GM19239 (cell line): ENCODE data around the gene MSLN.
"Not testable (repeated sequence)": the region's sequence is repeated elsewhere in the genome, so short reads cannot be mapped to it uniquely, and the experiment has no call there.

Experiments used
- DNase-seq: peaks from one replicate; pipeline ENCODE4 v3.0.0; 2011; ENCODE audit warnings: low spot score; ENCODE audit not compliant: insufficient read length
- FAIRE-seq: peaks from 2 replicates; lab custom pipeline; 2011; peaks lifted over from hg19 to GRCh38; lab: Jason Lieb, UNC

MSLN gene

DNA sequence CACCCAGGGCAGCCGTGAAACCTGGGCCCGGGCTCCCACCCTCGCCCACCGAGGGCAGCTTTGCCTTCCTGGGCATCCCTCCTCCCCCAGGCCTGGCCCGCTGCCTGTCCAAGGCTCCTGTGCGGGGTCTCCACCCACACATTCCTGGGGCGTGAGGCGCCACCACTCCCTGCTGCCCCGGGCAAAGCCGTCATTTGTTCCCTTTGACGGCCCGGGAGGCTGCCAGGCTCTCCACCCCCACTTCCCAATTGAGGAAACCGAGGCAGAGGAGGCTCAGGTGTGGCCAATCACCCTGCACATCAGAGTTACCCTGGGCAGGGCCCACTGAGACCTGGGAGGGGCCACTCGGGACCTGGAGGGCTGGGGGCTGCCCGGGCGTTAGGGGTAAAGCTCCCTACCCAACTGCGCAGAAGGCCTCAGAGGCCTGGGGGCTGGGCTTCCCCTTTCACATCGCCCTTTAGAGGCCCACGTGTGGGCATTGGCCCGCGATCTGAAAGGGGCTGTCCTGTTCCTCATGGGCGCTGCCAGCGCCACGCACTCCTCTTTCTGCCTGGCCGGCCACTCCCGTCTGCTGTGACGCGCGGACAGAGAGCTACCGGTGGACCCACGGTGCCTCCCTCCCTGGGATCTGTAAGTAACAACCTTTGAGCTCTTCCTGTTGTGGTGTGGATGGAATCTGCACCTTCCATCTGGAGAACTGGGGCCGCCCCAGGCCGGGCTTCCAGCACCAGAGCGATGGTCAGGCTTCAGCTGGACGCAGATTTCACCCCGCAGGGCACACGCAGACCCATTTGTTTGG, at the start of gene MSLN:
TSS of gene MSLN (plus strand) at position 190 of the 799 bp plus-strand sequence. CDS start 1,947 bp downstream, outside the sequence.
- FAIRE-seq (no peak), DNase-seq (no peak)

GRCh38 chr16:711084-711483, 49.5 kb upstream of the MSLN start:
- FAIRE-seq (no peak), DNase-seq (no peak)

GRCh38 chr16:711548-712320, 48.8 kb upstream of the MSLN start:
- FAIRE-seq (no peak), DNase-seq (peak; percentile 98)

- not testable (repeated sequence) for FAIRE-seq
These were observed 47.7 kb upstream of the MSLN start for GRCh38 chr16:712740-713250.

DNA sequence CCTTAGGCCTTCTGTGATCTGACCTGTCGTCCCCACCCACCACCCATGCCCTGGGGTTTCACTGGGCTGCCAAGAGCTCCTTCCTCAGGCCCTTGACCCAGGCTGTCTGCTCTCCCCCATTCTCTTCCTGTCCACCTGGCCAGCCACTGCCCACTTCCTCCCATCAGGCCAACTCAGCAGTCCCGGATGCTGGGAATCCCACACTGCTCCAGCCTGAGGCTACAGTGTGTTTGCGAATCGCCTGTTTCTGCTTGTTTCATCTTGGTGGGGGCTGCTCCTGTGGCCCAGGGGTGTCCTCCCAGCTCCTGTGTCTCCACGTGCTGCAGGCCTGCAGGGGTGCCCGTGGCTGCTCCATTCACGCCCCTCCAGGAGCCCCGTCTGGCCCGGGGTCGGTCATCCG, 46.5 kb upstream of the MSLN start:
- no peak for FAIRE-seq
- DNase-seq: no peak

More at GRCh38 chr16:712740-713250, 47.7 kb upstream of the MSLN start:
- DNase-seq: not testable (repeated sequence)

DNA sequence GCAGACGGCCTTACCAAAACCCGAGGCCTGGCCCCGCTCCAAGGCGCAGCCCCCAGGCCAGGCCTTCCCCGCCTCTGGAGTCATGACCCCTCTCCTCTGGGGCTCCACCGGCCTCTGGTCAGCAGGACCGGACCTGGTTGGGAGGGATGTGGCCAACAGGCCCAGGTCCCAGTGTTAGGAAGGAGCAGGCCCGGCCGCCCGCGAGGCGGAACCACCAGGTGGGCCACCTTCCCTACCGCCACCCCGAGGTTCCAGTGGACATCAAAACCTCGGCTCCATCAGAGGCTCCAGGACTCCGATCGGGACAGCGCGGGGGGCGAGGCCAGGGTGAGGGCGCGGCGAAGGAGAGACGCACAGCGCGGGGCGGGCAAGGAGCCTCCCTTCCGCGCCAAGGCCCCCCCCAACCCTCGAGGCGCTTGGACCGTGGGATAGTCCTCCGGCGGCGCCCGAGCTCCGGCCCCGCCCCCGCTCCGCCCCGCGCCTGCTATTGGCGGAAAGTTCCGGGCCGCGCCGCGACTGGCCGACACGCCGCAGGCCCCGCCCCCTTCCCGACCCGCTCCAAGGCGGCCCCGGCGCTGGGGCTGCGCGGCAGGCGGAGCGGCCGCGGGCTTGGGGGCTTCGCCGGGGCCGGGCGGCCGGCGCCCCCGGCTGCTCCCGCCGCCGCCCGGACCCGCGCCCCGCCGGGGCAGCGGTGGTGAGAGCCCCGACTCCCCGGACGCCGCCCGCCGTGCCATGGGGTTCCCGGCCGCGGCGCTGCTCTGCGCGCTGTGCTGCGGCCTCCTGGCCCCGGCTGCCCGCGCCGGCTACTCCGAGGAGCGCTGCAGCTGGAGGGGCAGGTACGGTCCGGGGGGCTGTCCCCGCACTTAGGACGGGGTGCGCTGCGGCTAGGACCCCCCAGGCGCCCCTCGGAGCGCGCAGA, 45.7 kb upstream of the MSLN start, which contains the start of gene METRN:
TSS of gene METRN (plus strand) at position 561 of the 919 bp plus-strand sequence. CDS start at position 733, 172 bp downstream.
- FAIRE-seq (peak; percentile 84), DNase-seq (peak; percentile 99)

DNA sequence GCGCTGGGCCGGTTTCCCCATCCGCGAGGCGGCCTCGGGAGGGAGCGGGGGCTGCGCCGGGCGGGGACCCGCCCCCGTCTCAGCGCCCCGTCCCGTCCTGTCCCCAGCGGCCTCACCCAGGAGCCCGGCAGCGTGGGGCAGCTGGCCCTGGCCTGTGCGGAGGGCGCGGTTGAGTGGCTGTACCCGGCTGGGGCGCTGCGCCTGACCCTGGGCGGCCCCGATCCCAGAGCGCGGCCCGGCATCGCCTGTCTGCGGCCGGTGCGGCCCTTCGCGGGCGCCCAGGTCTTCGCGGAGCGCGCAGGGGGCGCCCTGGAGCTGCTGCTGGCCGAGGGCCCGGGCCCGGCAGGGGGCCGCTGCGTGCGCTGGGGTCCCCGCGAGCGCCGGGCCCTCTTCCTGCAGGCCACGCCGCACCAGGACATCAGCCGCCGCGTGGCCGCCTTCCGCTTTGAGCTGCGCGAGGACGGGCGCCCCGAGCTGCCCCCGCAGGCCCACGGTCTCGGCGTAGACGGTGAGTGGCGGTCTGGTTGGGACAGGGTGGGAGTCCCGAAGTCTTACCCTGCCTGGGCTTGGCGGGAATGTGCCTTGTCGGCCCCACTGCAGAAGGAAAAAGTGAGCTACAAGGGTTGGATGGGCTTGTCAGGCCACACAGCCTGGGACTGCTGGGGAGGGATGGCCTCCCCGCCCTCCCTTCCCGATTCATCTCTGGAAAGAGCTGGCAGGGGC, 44.9 kb upstream of the MSLN start:
- DNase-seq (no peak), FAIRE-seq (no peak)

DNA sequence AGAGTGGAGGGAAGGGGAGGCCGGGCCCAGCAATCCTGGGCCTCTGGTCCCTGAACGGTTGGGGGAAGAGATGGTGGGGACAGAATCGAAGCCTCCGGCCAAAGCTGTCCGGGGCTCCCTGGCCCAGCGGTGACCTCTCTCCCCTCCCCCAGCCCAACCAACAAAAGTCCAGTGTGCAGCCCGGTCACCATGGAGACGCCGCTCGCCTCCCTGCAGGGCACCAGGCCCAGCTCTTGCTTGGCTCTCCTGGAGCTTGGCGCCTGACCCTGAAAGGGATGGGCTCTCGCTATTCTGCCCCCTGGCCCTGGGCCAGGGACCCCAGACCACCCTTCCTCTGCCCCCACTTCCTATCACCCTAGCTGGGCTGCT, 44.4 kb upstream of the MSLN start:
- FAIRE-seq (no peak), DNase-seq (no peak)

GRCh38 chr16:716768-717325, 43.7 kb upstream of the MSLN start:
- FAIRE-seq: no peak

DNA sequence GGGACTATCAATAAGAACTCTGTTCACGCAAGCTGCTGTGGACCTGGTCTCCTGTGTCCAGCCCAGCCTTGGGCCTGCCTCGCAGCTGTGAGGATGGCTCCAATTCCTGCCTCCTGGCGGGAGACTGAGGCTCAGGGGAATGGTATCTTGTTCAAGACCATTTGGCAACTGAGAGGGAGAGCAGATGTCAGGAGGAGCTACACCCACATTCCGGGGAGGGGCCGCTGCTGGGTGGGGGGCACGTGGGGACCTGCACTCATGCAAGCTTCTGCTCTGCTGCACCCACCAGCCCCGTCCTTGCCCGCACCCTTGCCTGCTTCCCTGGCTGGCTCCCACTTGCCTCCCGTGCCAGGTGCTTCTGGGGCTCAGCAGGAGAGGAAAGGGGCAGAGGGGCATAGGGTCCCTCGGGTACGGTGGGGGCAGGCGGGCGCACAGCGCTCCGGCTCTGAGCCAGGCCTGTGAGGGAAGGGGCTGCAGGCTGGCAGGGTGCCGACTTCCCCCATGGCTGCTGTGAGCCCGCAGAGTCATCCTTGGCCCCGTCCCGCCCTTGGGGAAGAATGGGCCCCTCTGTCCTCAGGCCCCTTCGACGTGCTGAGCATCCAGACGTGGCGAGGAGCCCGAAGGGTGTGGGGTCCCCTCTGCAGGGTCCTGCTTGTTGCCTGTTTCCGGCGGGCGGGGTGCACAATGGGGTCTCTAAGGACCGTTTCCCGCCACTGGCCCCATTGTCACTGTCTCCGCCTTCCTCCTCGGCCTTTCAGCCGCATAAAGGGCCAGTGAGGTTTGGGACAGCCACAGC, 42.9 kb upstream of the MSLN start:
- FAIRE-seq (no peak), DNase-seq (no peak)

More at GRCh38 chr16:716768-717325, 43.7 kb upstream of the MSLN start:
- DNase-seq: no peak

DNA sequence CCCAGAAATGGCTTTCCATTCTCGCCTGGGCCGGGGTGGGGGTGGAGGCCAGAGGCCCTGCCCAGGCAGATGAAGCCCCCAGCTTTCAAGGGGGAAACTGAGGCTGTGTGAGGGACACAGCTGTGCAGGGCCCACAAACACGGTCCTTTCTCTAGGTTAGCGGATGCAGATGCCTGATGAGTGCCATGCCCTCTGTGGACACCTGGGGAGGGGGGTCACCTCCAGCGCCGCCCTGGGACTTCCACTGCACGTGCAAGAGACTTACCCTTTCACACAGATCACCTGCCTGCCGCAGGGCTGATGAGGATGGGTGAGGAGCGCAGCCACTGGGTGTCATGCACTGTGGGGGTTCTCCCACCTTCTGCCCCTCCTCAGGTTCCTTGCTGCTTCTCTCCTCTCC, 42.1 kb upstream of the MSLN start:
- DNase-seq (no peak), FAIRE-seq (no peak)

DNA sequence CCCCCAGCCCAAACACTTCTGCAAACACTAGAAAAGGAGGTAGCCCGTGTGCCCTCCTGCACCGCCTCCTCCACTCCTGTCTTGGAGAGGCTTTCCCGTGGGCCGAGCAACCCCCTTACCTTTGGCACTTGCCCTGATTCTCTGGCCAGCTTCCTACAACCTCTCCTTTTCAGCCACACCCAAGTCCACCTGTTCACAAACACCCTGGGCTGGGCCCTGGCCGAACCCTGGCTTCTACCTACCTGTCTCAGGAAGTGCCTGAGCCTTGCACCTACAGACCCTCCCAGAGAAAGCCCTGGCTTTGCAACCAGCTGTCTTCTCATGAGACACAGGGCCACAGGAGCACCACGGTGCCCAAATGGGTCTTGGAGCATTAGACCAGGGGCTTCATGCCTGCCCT, 41.6 kb upstream of the MSLN start:
- DNase-seq: no peak
- no peak for FAIRE-seq

DNA sequence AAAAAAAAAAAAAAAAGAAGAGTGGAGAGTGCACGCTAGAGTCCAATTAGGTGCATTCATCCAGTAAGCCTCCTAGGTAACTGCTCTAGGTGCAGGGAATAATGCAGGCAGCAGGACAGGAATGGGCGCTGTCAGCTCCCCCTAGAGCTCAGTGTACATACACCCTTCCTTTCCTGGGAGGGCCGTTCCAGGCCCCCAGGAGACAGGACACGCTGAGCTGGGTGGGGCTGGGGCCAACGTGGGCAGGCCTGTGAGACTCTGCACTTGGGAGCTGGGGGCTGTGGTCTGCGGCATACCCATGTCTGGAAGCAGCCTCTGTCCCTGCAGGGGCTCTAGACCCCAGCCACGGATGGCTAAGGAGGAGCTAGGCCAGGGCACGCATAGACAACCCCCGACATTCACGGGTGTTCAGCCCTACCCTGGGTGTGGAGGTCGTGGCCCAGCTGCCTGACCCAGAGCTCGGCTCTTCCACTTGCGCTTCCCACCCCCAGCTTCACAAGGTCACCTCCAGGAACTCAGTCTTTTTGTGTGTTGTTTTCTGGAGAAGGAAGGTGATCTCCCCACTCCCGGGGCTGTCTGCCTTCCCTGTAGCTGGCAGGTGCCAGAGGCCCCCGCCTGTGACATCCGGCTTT, 40.6 kb upstream of the MSLN start:
- DNase-seq: no peak
- FAIRE-seq: no peak

GRCh38 chr16:720447-720989, 40.0 kb upstream of the MSLN start:
- DNase-seq (peak; percentile 79), FAIRE-seq (peak; percentile 96)

DNA sequence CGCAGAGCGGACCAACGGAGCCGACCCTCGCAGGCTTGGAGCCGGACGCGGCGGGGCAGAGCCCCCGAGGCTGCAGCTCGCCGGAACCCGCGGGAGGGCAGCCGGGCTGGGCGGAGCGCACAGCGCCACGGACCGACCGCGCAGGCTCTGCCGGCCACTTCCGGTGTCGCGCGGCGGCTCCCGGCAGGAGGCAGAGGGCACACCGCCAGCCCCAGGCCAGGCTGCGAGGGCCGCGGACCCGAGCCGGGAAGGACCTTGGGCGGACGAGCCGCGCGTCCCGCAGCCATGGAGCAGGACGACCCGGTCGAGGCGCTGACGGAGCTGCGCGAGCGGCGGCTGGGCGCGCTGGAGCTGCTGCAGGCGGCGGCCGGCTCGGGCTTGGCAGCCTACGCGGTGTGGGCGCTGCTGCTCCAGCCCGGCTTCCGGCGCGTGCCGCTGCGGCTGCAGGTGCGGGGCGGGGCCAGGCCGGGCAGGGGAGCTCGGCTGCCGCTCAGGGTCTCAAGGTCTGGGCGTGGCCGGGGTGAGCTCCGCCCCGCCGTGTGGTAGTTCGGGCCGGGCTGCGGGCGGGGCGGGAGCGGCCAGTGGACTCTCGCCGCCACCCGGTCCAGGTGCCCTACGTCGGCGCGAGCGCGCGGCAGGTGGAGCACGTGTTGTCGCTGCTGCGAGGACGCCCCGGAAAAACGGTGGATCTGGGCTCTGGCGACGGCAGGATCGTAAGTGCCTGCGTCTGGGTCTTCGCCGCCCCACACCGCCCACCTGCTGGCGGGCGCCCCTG, 39.4 kb upstream of the MSLN start, which contains the start of gene ANTKMT:
TSS of gene ANTKMT (plus strand) at position 157 of the 775 bp plus-strand sequence. CDS start at position 286, 129 bp downstream.
- FAIRE-seq (peak; percentile 93), DNase-seq (peak; percentile 99)

DNA sequence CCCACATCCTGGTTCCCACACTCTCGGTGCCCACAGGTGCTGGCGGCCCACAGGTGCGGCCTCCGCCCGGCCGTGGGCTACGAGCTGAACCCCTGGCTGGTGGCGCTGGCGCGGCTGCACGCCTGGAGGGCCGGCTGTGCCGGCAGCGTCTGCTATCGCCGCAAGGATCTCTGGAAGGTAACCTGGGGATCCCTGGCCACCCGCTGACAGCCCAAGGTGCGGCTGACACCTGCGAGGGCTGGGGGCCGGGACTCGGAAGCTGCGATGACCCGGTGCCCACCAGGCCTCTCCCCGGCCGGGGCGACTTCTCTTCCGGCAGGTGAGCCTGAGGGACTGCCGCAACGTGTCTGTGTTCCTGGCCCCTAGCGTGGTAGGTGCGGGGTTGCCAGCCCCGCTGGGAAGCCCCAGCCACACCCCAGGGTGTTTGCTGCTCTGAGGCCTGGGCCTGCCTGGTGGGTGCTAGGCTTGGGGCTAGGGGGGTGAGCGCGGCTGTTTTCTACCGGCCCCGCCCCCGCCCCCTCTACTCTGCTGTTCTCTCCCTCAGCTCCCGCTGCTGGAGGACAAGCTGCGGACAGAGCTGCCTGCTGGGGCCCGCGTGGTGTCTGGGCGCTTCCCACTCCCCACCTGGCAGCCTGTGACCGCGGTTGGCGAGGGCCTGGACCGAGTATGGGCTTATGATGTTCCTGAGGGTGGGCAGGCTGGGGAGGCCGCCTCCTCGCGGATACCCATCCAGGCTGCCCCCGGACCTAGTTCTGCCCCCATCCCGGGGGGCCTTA, 38.6 kb upstream of the MSLN start:
- no peak for DNase-seq
- no peak for FAIRE-seq
